Ecto neural progenitor cell (in vitro differentiated cells): ENCODE results near the gene ATG5.
"Not testable (repeated sequence)": the region's sequence is repeated elsewhere in the genome, so short reads cannot be mapped to it uniquely, and the experiment has no call there.

Experiments used
- DNase-seq: peaks from one replicate; pipeline ENCODE4 v3.0.0-alpha.2; 2018; ENCODE audit warnings: low spot score

Gene ATG5

GRCh38 chr6:106256201-106256968 is 69.2 kb downstream of the ATG5 start:
- no peak for DNase-seq

GRCh38 chr6:106255306-106255705 is 70.3 kb downstream of the ATG5 start:
- no peak for DNase-seq

GRCh38 chr6:106254636-106255035 is 70.9 kb downstream of the ATG5 start:
- DNase-seq: no peak

GRCh38 chr6:106253731-106254130 is 71.8 kb downstream of the ATG5 start:
- DNase-seq: no peak

- DNase-seq: no peak
Observed at GRCh38 chr6:106253172-106253571, 72.4 kb downstream of the ATG5 start.

- no peak for DNase-seq
Observed at GRCh38 chr6:106252687-106253086, 72.9 kb downstream of the ATG5 start.

- DNase-seq: not testable (repeated sequence)
Observed at GRCh38 chr6:106251531-106252255, 73.9 kb downstream of the ATG5 start.

- no peak for DNase-seq
Observed at GRCh38 chr6:106250953-106251352, 74.6 kb downstream of the ATG5 start.

GRCh38 chr6:106249658-106250057 is 75.9 kb downstream of the ATG5 start:
- no peak for DNase-seq

- no peak for DNase-seq
Observed at GRCh38 chr6:106247733-106248132, 77.8 kb downstream of the ATG5 start.

GRCh38 chr6:106247293-106247692 is 78.3 kb downstream of the ATG5 start:
- DNase-seq: no peak

- no peak for DNase-seq
Observed at GRCh38 chr6:106244931-106245330, 80.6 kb downstream of the ATG5 start.

- no peak for DNase-seq
Observed at GRCh38 chr6:106244521-106244920, 81.0 kb downstream of the ATG5 start.

- DNase-seq: no peak
Observed at GRCh38 chr6:106243261-106243660, 82.3 kb downstream of the ATG5 start.

- no peak for DNase-seq
Observed at GRCh38 chr6:106241498-106241897, 84.1 kb downstream of the ATG5 start.

GRCh38 chr6:106237286-106237685 is 88.3 kb downstream of the ATG5 start:
- DNase-seq: no peak

GRCh38 chr6:106229876-106230445 is 95.6 kb downstream of the ATG5 start:
- DNase-seq: not testable (repeated sequence)

- DNase-seq: no peak
Observed at GRCh38 chr6:106227612-106228507, 97.7 kb downstream of the ATG5 start.

- no peak for DNase-seq
Observed at GRCh38 chr6:106226676-106227075, 98.9 kb downstream of the ATG5 start.

GRCh38 chr6:106225581-106225980 is 100.0 kb downstream of the ATG5 start:
- no peak for DNase-seq

- DNase-seq: no peak
Observed at GRCh38 chr6:106223300-106223930, 102.1 kb downstream of the ATG5 start.

GRCh38 chr6:106220485-106220884 is 105.1 kb downstream of the ATG5 start:
- DNase-seq: no peak
